Mucosa of descending colon (tissue), 3 donors: Measurements from ENCODE around the gene PHETA1. TPM values are rescaled to one million over a fixed set of nuclear protein-coding genes. Genes with fewer than 3 reads are reported as not detected.
A peak's percentile ranks its signal among the peaks of the same experiment; 100 is the strongest.

ENCODE experiments used
- ATAC-seq: fragments of 200-7000 bp; cut with Tn5 transposase; one replicate; pipeline ENCODE4 v1.9.1; 2020; ENCODE audit warnings: mild to moderate bottlenecking, moderate library complexity
- DNase-seq, 3 donors: peaks; one replicate each; pipeline ENCODE4 v3.0.0-alpha.2; 2020
- H3K36me3 ChIP-seq: fragments of 200-600 bp; one replicate; pipeline ENCODE4 v1.8.0; 2021; ENCODE audit warnings: low read depth, mild to moderate bottlenecking
- H3K4me1 ChIP-seq: fragments of 200-600 bp; one replicate; pipeline ENCODE4 v1.8.0; 2021; ENCODE audit warnings: low read depth, mild to moderate bottlenecking
- H3K4me3 ChIP-seq: fragments of 200-600 bp; one replicate; pipeline ENCODE4 v1.8.0; 2021; ENCODE audit warnings: mild to moderate bottlenecking
- H3K9me3 ChIP-seq: fragments of 200-600 bp; one replicate; pipeline ENCODE4 v1.8.0; 2021; ENCODE audit warnings: mild to moderate bottlenecking
- intact Hi-C, 2 donors: fragments of 100-400 bp; cut with DNase I in 1 of 2; cut with micrococcal nuclease in 1 of 2; formaldehyde crosslinking; loops; one replicate each; pipeline versions ENCODE4 v1.11.0 to v1.11.1; 2022; cut with DNase I, micrococcal nuclease
- total RNA-seq, 3 donors: library from RNA; stranded (reverse); fragmentation: NEBNext Ultra II Directional in 2 of 3; extraction: Animal tissue kit (Norgen Biotek cat#: 25700) in 2 of 3; gene quantifications; one replicate each; pipeline versions ENCODE4 v1.2.1 to v1.2.4, GENCODE V29; 2021 to 2023
- TF ChIP-seq, protein P1 (sequence below): fragments of 200-600 bp; IDR thresholded peaks from one replicate; pipeline ENCODE4 v1.8.0; 2022; ENCODE audit warnings: antibody characterized with exemption, mild to moderate bottlenecking
- donor health status: DM: no; HTN: no; CAD: no; lungs with moderate emphysema.
- donor health status: DM: no; HTN: no; CAD: no.
- donor health status: DM: no; HTN: yes; CAD: no.

PHETA1 gene
- total RNA-seq, 3 donors from 2014 or later = 21.4 to 39.8 (median 23.4) TPM

DNA sequence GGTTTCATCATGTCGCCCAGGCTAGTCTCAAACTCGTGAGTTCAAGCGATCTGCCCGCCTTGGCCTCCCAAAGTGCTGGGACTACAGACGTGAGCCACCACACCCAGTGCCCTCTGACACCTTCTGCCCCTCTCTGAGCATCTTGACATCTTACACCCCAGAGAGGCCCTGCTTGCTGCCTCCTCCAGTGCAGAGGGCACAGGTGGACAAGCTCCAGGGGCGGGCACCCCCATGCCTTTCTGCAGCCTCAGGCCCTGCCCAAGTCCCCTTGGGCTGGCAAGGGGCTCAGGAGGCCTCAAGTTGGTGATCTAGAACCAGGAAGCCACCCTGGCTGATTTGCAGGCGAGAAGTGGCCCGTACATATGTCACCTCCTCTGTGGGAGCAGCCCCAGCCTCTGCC, 25.6 kb upstream of the PHETA1 start:
- no peak for ATAC-seq
- TF ChIP-seq, protein P1, sequence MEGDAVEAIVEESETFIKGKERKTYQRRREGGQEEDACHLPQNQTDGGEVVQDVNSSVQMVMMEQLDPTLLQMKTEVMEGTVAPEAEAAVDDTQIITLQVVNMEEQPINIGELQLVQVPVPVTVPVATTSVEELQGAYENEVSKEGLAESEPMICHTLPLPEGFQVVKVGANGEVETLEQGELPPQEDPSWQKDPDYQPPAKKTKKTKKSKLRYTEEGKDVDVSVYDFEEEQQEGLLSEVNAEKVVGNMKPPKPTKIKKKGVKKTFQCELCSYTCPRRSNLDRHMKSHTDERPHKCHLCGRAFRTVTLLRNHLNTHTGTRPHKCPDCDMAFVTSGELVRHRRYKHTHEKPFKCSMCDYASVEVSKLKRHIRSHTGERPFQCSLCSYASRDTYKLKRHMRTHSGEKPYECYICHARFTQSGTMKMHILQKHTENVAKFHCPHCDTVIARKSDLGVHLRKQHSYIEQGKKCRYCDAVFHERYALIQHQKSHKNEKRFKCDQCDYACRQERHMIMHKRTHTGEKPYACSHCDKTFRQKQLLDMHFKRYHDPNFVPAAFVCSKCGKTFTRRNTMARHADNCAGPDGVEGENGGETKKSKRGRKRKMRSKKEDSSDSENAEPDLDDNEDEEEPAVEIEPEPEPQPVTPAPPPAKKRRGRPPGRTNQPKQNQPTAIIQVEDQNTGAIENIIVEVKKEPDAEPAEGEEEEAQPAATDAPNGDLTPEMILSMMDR = no peak
- H3K4me1 ChIP-seq = no peaks in the 10 kb centered on the region
- intact Hi-C loops = no loop called here
- no peak for DNase-seq
- H3K9me3 ChIP-seq = no peaks in the 10 kb centered on the region
- no peaks in the 10 kb centered on the region for H3K36me3 ChIP-seq
- no peak overlapping the region for H3K4me3 ChIP-seq

DNA sequence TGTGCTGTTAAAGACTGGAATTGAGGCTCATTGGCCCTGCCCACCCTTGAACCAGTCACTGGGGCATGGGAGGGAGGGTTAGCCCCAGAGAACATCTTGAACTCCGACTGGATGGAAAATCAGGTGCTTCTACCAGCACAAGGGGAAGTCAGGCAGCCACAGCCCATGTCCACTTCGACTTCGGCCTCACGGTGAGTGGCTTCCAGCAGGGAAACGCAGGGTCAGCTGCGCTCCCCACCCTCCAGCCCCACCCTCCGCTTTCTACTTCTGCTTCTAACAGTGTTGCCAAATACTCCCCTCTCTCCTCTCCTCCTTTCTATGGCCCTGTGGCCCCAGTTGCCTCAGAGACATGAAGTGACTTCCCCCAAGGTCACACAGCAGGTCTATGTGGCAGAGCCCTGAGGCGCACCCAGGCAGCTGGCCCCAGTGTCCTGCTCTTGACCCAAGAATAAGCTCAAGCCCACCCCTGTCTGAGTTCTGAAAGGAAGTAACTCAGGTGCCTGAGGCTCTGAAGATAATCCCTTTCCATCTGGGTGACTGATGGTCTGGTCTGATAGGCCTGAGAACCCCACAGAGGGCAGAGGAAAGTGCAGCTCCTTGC, 24.9 kb upstream of the PHETA1 start:
- Histone ChIP-seq H3K9me3 (no peaks in the 10 kb centered on the region), H3K4me3 (no peak overlapping the region), H3K36me3 (no peaks in the 10 kb centered on the region), H3K4me1 (no peaks in the 10 kb centered on the region)
- ATAC-seq (peak; percentile 15), DNase-seq (peak in 1 of 3 donors; percentile 64)
- TF ChIP-seq, protein P1 = no peak
- intact Hi-C loops = no loop called here

DNA sequence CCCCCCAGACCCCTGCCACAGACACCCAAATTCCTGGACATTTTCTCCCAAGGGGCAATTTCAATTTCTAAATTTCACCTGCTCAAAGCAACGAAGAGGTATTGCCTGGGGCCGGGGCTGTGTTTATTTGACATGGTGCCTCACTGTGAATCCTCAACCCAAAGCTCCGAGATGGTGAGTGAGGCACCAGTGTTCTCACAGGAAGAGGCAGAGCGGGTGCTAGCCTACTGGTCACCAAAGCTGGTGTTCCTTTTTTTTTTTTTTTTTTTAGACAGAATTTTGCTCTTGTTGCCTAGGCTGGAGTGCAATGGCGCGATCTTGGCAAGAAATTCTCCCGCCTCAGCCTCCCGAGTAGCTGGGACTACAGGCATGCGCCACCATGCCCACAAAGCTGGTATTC, 22.0 kb upstream of the PHETA1 start:
- ATAC-seq (no peak), DNase-seq (no peak)
- Histone ChIP-seq H3K9me3 (no peaks in the 10 kb centered on the region), H3K4me1 (no peaks in the 10 kb centered on the region), H3K4me3 (no peak overlapping the region), H3K36me3 (no peaks in the 10 kb centered on the region)
- TF ChIP-seq, protein P1 = no peak
- intact Hi-C loops = no loop called here

DNA sequence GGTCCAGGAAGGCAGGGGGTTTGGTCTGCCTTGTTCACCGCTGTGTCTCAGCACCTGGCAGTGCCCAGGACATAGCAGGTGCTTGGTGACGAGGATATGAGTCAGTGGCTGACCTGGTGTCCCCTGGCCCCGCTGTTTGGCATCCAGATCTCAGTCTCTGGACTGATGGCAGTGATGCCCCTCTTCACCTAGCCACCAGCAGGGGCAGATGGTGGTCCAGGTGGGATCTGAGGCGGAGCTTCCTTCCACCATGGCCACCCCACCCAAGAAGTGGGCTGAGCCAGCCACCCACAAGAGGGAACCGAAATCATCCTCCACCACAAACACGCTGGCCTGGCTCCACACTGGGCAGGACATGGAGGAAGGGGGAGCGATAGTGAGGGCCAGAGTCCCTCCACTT, 20.7 kb upstream of the PHETA1 start:
- Histone ChIP-seq H3K4me1 (no peaks in the 10 kb centered on the region), H3K4me3 (no peak overlapping the region), H3K9me3 (no peaks in the 10 kb centered on the region), H3K36me3 (no peaks in the 10 kb centered on the region)
- ATAC-seq (peak; percentile 26), DNase-seq (no peak)
- intact Hi-C loops = no loop called here
- TF ChIP-seq, protein P1 = no peak

DNA sequence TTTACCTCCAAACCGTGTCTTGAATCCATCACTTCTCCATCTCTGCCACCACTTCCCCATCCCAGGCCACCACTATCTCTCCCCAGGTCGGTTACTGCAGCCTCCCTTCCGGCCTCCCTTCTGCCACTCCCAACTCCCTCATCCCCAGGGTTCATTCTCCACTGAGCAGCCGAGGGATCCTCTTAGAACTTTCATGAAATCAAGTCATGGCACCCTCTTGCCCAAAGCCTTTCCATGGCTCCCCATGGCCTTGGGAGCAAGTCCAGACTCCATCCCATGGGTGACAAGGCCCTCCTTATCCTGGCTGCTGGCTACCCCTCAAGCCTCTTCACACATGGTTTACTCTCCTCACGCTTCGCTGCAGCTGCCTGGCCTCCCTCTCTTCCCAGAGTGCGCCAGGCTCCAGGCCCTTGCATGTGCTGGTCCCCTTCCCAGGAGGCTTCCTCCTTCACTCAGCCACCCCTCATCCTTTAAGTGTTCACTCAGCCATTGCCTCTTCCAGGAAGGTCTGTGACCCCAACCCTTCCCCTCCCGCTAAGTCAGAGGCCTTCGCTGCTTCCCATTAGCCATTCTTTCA, 18.9 kb upstream of the PHETA1 start:
- intact Hi-C loops = no loop called here
- no peaks in the 10 kb centered on the region for H3K9me3 ChIP-seq
- H3K36me3 ChIP-seq = no peaks in the 10 kb centered on the region
- H3K4me3 ChIP-seq = no peak overlapping the region
- DNase-seq (no peak), ATAC-seq (no peak)
- no peaks in the 10 kb centered on the region for H3K4me1 ChIP-seq
- TF ChIP-seq, protein P1 = no peak
